Activated CD8-positive, alpha-beta memory T cell treated with anti-CD3 and anti-CD28 coated beads, Interleukin-2, amount 50 U/mL, for 4 hours (primary cell): Measurements from ENCODE around the gene PRKCE.

ENCODE experiments used
- DNase-seq: peaks from one replicate; pipeline ENCODE4 v3.0.0-alpha.2; 2020

The PRKCE gene

DNA sequence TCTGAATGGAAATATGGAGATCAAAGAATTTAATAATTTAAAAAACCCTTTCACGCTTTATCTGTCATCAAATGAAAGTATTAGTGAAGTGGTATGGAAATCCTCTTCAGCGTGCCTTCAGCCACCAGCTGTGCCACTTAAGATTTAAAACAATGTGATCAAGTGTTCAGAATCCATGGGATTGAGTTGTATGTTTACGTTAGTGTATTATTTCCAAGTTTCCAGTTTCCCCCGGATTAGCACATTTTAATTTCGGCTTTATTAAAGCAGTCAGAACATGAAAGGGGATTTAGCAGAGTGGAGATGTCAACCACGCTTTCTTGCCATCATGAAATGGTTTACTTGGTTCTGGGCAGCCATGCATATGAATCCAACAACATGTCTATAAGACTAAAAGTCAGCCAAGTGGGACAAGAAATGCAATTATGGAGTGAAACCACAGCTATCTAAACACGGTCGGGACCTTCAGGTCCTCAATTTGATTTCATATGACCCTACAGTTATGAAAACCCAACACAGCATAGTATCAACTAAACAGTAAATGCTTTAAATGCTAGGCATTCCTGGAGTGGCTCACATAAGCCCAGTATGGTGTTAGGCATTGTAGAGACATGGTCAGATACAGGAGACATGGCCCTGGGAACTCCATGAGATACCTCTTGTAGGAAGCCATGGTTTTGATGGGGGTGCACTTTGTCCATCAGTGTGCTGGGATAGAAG, 420.8 kb downstream of the PRKCE start:
- no peak for DNase-seq

GRCh38 chr2:46073540-46074046, 422.1 kb downstream of the PRKCE start:
- DNase-seq, result no peak

GRCh38 chr2:46074501-46074900, 423.0 kb downstream of the PRKCE start:
- no peak for DNase-seq

- no peak for DNase-seq
Observed at GRCh38 chr2:46075848-46076247, 424.4 kb downstream of the PRKCE start.

DNA sequence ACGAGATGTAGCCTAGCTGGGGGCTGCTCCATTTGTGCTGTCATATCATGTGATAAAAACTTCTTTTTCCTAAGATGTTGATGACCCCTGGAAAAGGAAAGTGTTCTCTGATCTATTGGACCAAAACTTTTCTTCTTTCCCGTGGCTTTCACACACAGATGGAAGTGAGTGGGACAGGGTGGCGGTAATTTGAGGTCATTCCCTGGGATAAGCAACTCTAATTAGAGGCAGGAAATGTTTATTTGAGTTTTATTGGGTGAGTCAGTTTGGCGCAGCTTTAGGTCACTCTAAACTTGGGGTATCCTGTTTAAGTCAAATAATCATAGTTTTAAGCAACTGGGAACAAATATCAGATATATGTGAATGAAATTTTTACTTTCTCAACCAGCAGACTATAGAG, 424.8 kb downstream of the PRKCE start:
- no peak for DNase-seq

GRCh38 chr2:46076875-46077274, 425.4 kb downstream of the PRKCE start:
- DNase-seq, result no peak

GRCh38 chr2:46077522-46078107, 426.1 kb downstream of the PRKCE start:
- no peak for DNase-seq

GRCh38 chr2:46079985-46080560, 428.6 kb downstream of the PRKCE start:
- DNase-seq, result no peak

DNA sequence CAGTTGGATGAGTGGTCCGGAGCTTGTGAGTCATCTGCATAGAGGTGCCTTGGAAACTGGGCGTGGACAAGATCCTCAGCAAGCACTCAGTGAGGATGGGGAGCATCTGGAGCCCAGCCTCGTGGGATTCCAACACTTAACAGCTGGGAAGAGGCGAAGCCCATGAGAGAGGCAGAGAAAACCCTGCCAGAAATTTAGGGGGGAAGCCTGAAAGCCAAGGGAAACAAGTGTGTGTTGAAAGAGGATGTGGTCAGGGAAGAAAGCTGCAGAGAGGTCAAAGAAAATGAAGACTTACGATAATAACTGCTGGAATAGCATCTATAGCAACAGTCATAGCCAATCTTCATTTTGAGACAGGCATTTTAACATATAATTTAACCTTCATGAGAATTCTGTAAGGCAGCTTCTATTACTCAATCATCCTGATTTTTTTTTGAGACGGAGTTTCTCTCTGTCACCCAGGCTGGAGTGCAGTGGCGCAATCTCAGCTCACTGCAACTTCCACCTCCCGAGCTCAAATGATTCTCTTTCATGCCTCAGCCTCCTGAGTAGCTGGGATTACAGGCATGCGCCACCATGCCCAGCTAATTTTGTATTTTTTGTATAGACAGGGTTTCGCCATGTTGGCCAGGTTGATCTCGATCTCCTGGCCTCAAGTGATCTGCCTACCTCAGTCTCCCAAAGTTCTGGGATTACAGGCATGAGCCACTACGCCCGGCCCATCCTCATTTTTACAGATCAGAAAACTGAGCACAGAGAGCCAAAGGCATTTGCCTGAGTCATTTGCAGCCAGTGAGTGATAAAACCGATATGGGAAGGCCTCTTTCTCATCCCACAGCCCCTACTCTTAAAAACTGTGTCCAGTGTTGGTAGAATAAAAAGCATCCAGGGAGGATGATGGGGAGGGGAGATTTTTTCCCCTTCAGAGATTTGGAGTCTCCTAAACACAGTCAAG, 431.3 kb downstream of the PRKCE start:
- no peak for DNase-seq

- DNase-seq, result no peak
Observed at GRCh38 chr2:46086578-46087070, 435.1 kb downstream of the PRKCE start.

- no peak for DNase-seq
Observed at GRCh38 chr2:46087492-46087891, 436.0 kb downstream of the PRKCE start.

DNA sequence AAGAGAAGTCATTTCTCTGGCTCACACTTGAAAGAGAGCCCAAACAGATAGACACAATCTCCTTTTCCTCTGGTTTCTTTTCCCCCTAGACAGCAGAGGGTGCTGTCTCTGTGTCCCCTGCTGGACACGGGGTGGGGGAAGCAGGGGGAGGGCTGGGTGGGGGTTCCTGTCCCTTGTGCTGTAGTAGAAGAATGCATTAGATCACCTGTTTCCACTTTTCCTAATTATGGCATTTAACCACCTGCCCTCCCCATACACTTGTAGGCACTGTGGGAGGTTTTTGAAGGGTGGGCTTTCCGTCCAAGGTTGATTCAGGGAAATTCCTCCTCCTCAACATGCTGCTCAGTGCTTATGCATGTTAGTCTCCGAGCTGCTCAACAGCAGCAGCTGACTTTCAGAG, 439.5 kb downstream of the PRKCE start:
- DNase-seq, result no peak

DNA sequence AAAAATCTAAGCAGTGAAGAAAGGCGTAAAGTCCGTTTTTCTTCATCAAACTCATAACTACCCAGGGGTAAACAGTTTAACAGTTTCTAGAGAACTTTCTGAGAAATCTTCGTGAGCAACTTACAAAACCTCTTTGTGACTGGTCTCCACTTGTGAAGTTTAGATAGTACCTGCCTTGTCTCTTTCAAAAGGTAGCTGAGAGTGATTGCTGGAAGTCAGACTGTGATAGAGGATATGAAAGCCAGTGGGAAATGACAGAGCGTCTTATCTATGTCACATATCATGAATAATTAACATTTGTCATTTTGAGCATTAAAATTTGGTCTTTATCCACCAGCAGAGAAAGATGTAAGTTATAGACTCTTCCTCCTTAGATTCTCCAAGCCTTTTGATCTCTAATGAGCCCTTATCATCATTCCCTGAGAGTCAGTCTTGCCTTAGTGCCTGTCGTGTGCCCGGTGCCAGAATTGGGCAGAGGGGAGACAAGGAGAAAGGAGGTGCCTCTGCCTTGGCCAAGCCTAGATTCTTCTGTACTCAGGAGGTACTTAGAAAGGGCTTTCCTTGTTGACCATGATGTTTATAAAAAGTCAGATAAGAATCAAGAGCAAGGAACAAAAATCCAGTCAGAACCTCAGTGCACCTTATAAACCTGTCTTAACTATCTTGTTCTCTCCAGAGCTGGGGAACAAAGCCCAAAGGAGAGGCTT, 440.6 kb downstream of the PRKCE start:
- no peak for DNase-seq

DNA sequence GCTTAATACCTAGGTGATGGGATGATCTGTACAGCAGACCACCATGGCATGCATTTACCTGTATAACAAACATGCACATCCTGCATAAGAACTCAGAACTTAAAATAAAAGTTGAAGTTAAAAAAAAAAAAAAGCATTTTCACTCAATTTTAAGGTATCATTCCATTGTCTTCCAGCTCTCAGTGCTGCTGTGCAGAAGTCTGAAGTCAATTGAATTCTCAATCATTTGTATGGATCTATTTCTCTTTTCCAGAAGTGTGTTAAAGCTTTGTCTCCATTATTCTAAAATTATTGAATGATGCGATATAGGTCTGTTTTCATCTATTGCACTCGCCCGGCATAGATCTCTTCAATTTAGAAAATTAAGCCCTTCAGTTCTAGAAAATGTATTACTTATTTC, 443.2 kb downstream of the PRKCE start:
- DNase-seq, result no peak

GRCh38 chr2:46095830-46096229, 444.4 kb downstream of the PRKCE start:
- DNase-seq, result no peak

DNA sequence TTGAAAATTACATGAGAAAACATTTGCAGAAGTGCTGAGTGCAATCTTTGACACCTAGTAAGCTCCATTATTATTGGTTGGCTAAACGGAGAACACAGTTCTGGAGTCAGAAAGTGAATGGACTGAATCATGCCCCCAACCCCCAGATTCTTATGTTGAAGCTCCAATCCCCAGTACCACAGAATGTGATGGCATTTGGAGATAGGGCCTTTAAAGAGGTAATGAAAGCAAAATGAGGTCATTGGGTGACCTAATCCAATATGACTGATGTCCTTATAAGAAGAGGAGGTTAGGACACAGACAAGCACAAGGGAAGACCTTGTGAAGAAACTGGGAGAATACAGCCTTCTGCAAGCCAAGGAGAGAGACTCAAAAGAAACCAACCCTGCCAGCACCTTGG, 444.8 kb downstream of the PRKCE start:
- DNase-seq, result no peak

GRCh38 chr2:46097714-46098480, 446.4 kb downstream of the PRKCE start:
- DNase-seq, result no peak

DNA sequence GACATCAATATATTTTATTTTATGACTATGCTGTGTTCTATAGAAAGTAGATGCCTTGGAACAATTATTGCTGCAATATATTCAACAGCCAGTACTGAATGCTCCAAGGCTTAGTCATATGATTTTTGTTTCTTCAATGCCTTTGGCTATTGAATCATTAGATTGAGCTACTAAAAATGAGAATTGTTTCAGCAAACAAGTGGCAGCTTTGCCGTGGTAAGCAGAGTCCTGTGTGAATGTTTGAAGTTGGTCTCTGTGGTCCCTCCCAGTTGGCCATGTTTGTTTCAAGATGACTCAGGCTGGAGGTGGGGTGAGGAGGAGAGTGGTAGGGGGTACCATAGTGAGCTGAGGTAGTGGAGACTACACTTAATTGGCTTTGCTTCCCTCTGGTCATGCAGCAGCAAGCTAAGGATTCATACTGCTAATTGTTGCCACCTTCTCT, 447.2 kb downstream of the PRKCE start:
- no peak for DNase-seq

DNA sequence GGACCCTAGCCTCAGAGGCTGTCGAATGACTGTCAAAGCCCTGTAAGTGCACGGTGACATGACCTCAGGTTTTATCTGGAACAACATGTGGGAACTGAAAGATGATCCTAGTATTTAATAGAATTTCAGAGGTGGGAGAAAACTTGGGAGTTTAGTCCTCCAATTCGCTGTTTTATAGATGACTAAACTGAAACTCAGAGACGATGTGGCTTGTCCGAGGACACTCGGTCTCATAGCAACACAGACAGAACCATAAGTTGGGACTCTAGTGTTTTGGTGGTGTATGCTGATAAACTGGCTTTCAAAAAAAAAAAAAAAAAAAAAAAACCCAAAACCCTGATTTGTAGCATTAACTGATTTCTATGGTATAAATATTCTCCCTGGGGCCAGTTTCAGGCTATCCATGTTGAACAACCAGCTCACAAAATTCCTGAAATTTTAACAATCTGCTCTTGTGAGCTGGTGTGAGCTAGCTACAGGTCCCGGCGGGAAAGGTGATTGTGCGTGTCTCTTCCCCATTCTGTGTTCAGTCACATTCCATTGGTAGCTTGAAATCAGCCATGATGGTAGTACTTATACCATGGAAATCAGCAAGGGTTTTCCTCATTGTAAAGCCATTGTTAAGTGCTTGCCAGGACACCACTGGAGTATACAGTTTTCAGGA, 450.2 kb downstream of the PRKCE start:
- no peak for DNase-seq

- no peak for DNase-seq
Observed at GRCh38 chr2:46106690-46107089, 455.2 kb downstream of the PRKCE start.

GRCh38 chr2:46114996-46115395, 463.5 kb downstream of the PRKCE start:
- no peak for DNase-seq
